ENCODE measurements around the gene ROCK1.
"Not testable (repeated sequence)": the region's sequence is repeated elsewhere in the genome, so short reads cannot be mapped to it uniquely, and the experiment has no call there.

The ROCK1 gene

DNA sequence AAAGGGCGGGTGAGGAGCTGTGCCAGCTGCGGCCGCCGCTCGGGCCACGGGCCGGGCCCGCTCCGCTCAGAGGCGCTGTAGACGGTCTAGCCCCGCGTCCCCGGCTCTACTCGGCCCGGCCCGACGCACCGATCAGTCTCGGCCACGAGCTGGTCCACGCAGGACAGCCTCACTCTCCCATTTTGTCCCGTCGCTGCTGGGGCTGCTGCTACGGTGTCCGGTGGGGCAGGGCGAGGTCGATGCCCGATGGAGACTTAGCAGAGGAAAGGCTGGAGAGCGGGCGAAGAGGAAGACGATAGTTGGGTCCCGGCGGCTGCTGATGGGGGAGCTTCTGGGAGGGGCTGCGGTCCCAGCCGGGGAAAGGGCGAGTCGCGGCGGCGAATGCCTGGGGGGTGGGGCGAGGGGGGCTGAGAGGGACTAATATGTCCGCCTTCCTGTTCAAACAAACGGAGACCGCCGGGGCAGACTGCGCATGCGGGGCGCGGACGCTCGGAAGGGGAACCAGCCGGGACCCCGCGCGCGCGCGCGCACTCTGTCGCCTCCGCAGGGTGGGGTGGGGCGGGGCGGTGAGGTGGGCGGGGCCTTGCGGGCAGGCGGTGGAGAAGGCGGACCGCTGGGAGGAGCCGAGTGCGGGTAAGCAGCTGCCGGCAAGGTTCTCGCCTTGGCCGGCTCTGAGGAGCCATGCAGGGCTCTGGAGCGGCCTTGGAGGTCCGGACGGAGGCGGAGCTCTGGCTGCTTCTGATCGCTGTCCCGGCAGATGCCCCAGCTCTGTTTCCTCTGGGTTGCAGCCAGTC, at the start of gene ROCK1:
TSS of gene ROCK1 (minus strand) at position 468 of the 794 bp plus-strand sequence. CDS start 903 bp downstream, outside the sequence.
- peak within 1 kb of the TSS; percentile 98 for H3K4me3 ChIP-seq (ENCODE audit: low read depth, low read length)
- DNase-seq (ENCODE audit: low read depth): peak; percentile 99
- TF ChIP-seq, protein P1, sequence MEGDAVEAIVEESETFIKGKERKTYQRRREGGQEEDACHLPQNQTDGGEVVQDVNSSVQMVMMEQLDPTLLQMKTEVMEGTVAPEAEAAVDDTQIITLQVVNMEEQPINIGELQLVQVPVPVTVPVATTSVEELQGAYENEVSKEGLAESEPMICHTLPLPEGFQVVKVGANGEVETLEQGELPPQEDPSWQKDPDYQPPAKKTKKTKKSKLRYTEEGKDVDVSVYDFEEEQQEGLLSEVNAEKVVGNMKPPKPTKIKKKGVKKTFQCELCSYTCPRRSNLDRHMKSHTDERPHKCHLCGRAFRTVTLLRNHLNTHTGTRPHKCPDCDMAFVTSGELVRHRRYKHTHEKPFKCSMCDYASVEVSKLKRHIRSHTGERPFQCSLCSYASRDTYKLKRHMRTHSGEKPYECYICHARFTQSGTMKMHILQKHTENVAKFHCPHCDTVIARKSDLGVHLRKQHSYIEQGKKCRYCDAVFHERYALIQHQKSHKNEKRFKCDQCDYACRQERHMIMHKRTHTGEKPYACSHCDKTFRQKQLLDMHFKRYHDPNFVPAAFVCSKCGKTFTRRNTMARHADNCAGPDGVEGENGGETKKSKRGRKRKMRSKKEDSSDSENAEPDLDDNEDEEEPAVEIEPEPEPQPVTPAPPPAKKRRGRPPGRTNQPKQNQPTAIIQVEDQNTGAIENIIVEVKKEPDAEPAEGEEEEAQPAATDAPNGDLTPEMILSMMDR (conservative IDR thresholded peaks at IDR 0.05; ENCODE audit: low read depth, low read length): no peak

GRCh38 chr18:21155443-21155842, 43.8 kb upstream of the ROCK1 start:
- H3K4me3 ChIP-seq (ENCODE audit: low read depth, low read length): no peak overlapping the region
- TF ChIP-seq, protein P1 (conservative IDR thresholded peaks at IDR 0.05; ENCODE audit: low read depth, low read length): no peak
- no peak for DNase-seq (ENCODE audit: low read depth)

GRCh38 chr18:21146016-21146415, 34.4 kb upstream of the ROCK1 start:
- TF ChIP-seq, protein P1 (conservative IDR thresholded peaks at IDR 0.05; ENCODE audit: low read depth, low read length): no peak
- DNase-seq (ENCODE audit: low read depth): peak; percentile 16
- no peak overlapping the region for H3K4me3 ChIP-seq (ENCODE audit: low read depth, low read length)

- TF ChIP-seq, protein P1 (conservative IDR thresholded peaks at IDR 0.05; ENCODE audit: low read depth, low read length): no peak
- no peak overlapping the region for H3K4me3 ChIP-seq (ENCODE audit: low read depth, low read length)
Measured at GRCh38 chr18:21145371-21145770, 33.8 kb upstream of the ROCK1 start.

GRCh38 chr18:21141668-21142422, 30.2 kb upstream of the ROCK1 start:
- TF ChIP-seq, protein P1 (conservative IDR thresholded peaks at IDR 0.05; ENCODE audit: low read depth, low read length): no peak
- peak; percentile 32 for DNase-seq (ENCODE audit: low read depth)
- no peak overlapping the region for H3K4me3 ChIP-seq (ENCODE audit: low read depth, low read length)

More at GRCh38 chr18:21145371-21145770, 33.8 kb upstream of the ROCK1 start:
- DNase-seq (ENCODE audit: low read depth): no peak

DNA sequence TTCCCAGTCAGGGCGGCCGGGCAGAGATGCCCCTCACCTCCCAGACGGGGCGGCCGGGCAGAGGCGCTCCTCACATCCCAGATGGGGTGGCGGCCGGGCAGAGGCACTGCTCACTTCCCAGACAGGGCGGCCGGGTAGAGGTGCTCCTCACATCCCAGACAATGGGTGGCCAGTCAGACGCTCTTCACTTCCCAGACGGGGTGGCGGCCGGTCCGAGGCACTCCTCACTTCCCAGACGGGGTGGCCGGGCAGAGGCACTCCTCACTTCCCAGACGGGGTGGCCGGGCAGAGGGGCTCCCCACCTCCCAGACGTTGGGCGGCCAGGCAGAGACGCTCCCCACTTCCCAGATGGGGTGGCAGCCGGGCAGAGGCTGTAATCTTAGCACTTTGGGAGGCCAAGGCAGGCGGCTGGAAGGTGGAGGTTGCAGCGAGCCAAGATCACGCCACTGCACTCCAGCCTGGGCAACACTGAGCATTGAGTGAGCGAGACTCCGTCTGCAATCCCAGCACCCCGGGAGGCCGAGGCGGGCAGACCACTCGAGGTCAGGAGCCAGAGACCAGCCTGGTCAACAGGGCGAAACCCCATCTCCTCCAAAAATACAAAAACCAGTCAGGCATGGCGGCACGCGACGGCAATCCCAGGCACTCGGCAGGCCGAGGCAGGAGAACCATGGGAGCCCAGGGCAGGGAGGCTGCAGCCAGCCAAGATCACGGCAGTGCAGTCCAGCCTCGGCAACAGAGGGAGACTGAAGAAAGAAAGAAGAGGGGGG, 26.3 kb upstream of the ROCK1 start:
- not testable (repeated sequence) for DNase-seq (ENCODE audit: low read depth); H3K4me3 ChIP-seq (ENCODE audit: low read depth, low read length)

DNA sequence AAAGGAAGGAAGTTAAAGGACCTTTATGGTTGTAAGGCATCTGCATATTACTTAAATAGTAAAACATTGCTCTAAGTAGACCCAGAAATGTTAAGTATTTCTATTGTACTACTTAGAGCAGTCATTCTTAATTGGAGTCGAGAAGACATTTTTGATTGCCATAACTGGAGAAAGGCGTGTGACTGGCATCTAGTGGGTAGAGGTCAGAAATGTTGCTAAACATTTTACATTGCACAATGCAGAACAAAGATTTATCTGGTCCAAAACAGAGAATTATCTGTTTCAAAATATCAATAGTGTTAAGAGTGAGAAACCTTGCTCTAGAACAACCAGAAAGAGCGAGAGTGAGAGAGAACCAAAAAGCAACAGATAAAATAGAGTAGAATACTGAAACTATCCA, 23.3 kb upstream of the ROCK1 start:
- TF ChIP-seq, protein P1 (conservative IDR thresholded peaks at IDR 0.05; ENCODE audit: low read depth, low read length): peak; percentile 25
- DNase-seq (ENCODE audit: low read depth): peak; percentile 49
- H3K4me3 ChIP-seq (ENCODE audit: low read depth, low read length): no peak overlapping the region

Measured in choroid plexus epithelial cell (primary cell).